NT2/D1 (cell line): Measurements from ENCODE around the gene RAB41.
"Not testable (repeated sequence)": the region's sequence is repeated elsewhere in the genome, so short reads cannot be mapped to it uniquely, and the experiment has no call there.

Experiments
- SUZ12 ChIP-seq: IDR thresholded peaks from 2 replicates; pipeline ENCODE4 v1.6.1; 2011; ENCODE audit not compliant: insufficient read length, insufficient read depth; ENCODE audit errors: extremely low read depth
- YY1 ChIP-seq: IDR thresholded peaks from 2 replicates; pipeline ENCODE4 v1.6.1; 2011; ENCODE audit not compliant: insufficient read length, insufficient read depth

GRCh38 chrX:70274029-70274428, 7.9 kb upstream of the RAB41 start:
- TF ChIP-seq SUZ12, YY1: not testable (repeated sequence)
